Measurements from ENCODE around the gene COG5. TPM values are rescaled to one million over a fixed set of nuclear protein-coding genes. Genes with fewer than 3 reads are reported as not detected.

The COG5 gene
- total RNA-seq, 1 donor from 2014 or later: 49.1 TPM

DNA sequence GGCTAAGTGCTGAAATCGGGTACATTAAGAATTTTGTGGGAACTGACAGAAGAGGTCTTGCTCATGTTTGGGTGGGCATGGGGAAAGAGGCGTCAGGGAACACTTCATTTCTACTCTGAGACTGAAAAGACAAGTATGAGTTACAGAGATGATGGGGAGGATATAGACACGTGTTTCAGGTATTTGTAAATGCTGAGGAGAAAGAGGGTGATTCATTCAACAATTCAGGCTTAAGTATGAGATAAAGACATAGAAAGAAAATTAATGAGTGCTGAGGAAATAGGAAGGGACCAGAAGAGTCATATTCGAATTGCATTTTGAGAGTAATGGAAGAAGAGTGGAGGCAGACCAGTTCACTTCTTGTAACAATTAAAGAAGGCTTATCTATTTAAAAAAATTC lies 251.3 kb downstream of the COG5 start:
- intact Hi-C loops (cut with DNase I): no loop called here
- ATAC-seq: no peak
- TF ChIP-seq, protein P1, sequence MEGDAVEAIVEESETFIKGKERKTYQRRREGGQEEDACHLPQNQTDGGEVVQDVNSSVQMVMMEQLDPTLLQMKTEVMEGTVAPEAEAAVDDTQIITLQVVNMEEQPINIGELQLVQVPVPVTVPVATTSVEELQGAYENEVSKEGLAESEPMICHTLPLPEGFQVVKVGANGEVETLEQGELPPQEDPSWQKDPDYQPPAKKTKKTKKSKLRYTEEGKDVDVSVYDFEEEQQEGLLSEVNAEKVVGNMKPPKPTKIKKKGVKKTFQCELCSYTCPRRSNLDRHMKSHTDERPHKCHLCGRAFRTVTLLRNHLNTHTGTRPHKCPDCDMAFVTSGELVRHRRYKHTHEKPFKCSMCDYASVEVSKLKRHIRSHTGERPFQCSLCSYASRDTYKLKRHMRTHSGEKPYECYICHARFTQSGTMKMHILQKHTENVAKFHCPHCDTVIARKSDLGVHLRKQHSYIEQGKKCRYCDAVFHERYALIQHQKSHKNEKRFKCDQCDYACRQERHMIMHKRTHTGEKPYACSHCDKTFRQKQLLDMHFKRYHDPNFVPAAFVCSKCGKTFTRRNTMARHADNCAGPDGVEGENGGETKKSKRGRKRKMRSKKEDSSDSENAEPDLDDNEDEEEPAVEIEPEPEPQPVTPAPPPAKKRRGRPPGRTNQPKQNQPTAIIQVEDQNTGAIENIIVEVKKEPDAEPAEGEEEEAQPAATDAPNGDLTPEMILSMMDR (IDR thresholded peaks at IDR 0.05): no peak

DNA sequence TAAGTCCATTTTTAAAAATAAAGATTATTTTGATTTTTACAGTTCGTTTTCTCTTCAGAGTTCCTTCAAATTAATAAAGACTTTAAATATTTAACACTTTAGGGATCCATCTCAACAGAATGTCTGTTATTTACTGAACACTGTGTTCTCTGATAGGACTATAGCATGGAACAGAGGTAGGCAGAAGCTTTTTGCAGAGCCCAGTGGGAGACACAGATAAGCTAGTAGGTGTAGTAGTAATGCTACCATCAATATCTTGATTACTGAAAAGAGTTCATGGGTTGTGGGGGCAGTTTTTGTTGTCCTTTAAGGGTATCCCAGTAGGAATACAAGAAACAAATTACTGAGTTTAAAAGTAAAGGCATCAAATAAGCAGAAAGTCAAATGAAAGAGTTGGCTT lies 254.4 kb downstream of the COG5 start:
- intact Hi-C loops (cut with DNase I): no loop called here
- Histone ChIP-seq H3K9me3 (no peaks in the 10 kb centered on the region), H3K27me3 (ENCODE audit: low read depth) (no peaks in the 10 kb centered on the region), H3K4me1 (no peaks in the 10 kb centered on the region), H3K27ac (no peak overlapping the region), H3K36me3 (no peaks in the 10 kb centered on the region), H3K4me3 (no peak overlapping the region)
- DNase-seq: no peak
- TF ChIP-seq, protein P1 (IDR thresholded peaks at IDR 0.05): no peak
- no peak for ATAC-seq

More for the DNA sequence above, 251.3 kb downstream of the COG5 start:
- H3K27ac ChIP-seq: no peak overlapping the region
- no peaks in the 10 kb centered on the region for H3K9me3 ChIP-seq
- no peak for DNase-seq
- peaks cover 11% of the 10 kb centered on the region for H3K4me1 ChIP-seq
- H3K36me3 ChIP-seq: no peaks in the 10 kb centered on the region
- no peaks in the 10 kb centered on the region for H3K27me3 ChIP-seq (ENCODE audit: low read depth)
- no peak overlapping the region for H3K4me3 ChIP-seq

DNA sequence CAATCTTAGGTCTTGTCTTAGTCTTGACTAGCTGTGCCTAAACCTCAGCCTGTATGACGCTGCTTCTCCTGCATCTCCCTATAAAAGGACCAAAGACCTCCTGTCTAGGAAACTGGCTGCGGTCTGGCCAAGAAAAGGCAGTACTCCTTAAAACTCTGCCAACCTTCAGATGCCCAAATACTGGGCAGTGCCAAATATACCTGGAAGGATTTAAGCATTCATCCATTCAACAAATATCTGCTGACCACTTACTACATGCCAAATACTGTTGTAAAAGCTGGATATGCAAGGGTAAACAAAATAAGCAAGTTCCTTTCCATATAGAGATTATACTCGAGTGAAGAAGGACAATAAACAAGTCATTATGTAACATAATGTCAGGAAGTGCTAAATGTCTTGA lies 259.1 kb downstream of the COG5 start:
- no peak for DNase-seq
- no peak for ATAC-seq
- no peak overlapping the region for H3K27ac ChIP-seq
- H3K4me3 ChIP-seq: no peak overlapping the region
- TF ChIP-seq, protein P1 (IDR thresholded peaks at IDR 0.05): no peak
- no peaks in the 10 kb centered on the region for H3K36me3 ChIP-seq
- H3K9me3 ChIP-seq: no peaks in the 10 kb centered on the region
- H3K4me1 ChIP-seq: no peaks in the 10 kb centered on the region
- intact Hi-C loops (cut with DNase I): no loop called here
- no peaks in the 10 kb centered on the region for H3K27me3 ChIP-seq (ENCODE audit: low read depth)

DNA sequence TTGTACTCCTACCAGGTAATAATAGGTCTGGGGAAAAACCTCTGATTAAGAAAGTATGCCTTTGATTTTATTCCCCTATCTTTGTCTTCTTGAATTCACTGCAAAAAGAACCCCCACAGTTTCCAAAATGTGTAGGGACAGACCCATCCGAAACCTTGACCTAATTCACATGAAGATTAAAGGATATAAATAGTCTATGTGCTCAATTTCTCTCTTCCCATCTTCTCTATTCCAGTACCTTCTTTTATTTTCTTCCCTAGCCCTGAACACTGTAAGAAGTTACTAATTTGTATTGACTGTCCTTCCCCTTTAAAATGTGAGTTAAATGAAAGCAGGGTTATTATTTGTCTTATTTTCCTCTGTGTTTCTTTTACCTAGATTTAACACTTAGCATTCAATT lies 259.7 kb downstream of the COG5 start:
- TF ChIP-seq, protein P1 (IDR thresholded peaks at IDR 0.05): no peak
- Histone ChIP-seq H3K4me1 (no peaks in the 10 kb centered on the region), H3K36me3 (no peaks in the 10 kb centered on the region), H3K27ac (no peak overlapping the region), H3K4me3 (no peak overlapping the region), H3K9me3 (no peaks in the 10 kb centered on the region), H3K27me3 (ENCODE audit: low read depth) (no peaks in the 10 kb centered on the region)
- no peak for ATAC-seq
- intact Hi-C loops (cut with DNase I): no loop called here
- DNase-seq: no peak

DNA sequence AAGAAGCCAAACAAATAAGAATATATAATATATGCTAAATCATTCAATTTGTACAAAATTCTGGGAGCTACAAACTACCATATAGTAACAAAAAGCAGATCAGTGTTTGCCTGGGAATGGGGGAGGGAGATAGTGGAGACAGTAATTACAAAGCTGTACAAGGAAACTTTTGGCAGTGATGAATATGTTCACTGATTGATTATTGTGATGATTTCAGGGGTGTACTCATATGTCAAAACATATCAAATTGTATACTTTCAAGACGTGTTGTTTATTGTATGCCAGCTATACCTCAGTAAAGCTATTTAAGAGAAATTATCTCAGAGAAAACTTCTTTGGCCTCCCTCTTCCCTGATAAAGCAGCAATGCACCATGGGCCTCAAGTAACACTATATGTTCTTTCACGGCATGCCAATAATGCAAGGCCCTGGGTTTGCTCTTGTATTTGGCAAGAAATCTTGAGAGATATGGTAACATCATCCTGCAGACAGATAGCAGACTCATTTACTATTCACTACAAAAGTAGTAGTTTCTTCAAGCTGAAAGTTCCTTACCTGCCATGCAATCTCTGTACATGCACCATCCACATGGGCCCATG lies 261.4 kb downstream of the COG5 start:
- no peaks in the 10 kb centered on the region for H3K27me3 ChIP-seq (ENCODE audit: low read depth)
- DNase-seq: no peak
- H3K4me1 ChIP-seq: no peaks in the 10 kb centered on the region
- no peak for ATAC-seq
- intact Hi-C loops (cut with DNase I): no loop called here
- H3K9me3 ChIP-seq: no peaks in the 10 kb centered on the region
- no peak overlapping the region for H3K27ac ChIP-seq
- no peaks in the 10 kb centered on the region for H3K36me3 ChIP-seq
- no peak overlapping the region for H3K4me3 ChIP-seq
- TF ChIP-seq, protein P1 (IDR thresholded peaks at IDR 0.05): no peak
